ENCODE measurements around the gene TSACC.

DNA sequence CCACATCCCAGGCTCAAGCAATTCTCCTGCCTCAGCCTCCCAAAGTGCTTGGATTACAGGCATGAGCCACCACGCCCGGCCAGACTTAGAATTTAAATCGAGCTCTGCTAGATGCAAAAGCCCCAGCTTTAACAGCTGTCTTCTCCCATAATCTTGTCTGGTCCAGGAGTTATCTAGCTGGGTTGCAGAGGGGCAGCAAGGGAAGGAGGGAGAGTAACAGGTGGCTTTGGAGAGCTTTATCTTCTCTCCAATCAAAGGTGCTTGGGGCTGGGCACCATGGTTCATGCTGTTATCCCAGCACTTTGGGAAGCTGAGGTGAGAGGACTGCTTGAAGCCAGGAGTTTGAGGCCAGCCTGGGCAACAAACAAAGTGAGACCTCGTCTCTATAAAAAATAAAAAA lies 34.5 kb downstream of the TSACC start:
- TF ChIP-seq GATA2 (IDR thresholded peaks at IDR 0.05; ENCODE audit: low read depth, low read length), result no peak
- no peak for TF ChIP-seq GATA3 (IDR thresholded peaks at IDR 0.05; ENCODE audit: low read depth, low read length)
